Ectodermal cell (in vitro differentiated cells): ENCODE results near the gene AQP12B.

Experiments
- H3K27ac ChIP-seq: 2 replicates; pipeline ENCODE4 v1.7.0; 2013; ENCODE audit warnings: mild to moderate bottlenecking, low read depth, low read length; ENCODE audit not compliant: insufficient read depth, poor library complexity, severe bottlenecking
- H3K27me3 ChIP-seq: 2 replicates; pipeline ENCODE4 v1.7.0; 2013; ENCODE audit warnings: mild to moderate bottlenecking, low read length; ENCODE audit not compliant: insufficient read depth, control insufficient read depth, poor library complexity, severe bottlenecking
- H3K36me3 ChIP-seq: one replicate; pipeline ENCODE4 v1.7.0; 2013; ENCODE audit warnings: low read length; ENCODE audit not compliant: control insufficient read depth, insufficient read depth
- H3K4me1 ChIP-seq: one replicate; pipeline ENCODE4 v1.7.0; 2013; ENCODE audit warnings: low read length; ENCODE audit not compliant: control insufficient read depth, insufficient read depth
- H3K4me3 ChIP-seq: 2 replicates; pipeline ENCODE4 v1.7.0; 2013; ENCODE audit warnings: low read depth, low read length, control low read depth; ENCODE audit not compliant: insufficient read depth
- H3K9me3 ChIP-seq: 2 replicates; pipeline ENCODE4 v1.7.0; 2013; ENCODE audit warnings: mild to moderate bottlenecking, low read length, moderate library complexity; ENCODE audit not compliant: control insufficient read depth
- WGBS, 2 experiments: methylation state at CpG; one replicate each; pipeline ENCODE4 v1.1.7; 2013; ENCODE audit warnings: missing lambda C conversion rate in 2 of 2; 5-methylcytosine and 5-hydroxymethylcytosine counted together

AQP12B gene

DNA sequence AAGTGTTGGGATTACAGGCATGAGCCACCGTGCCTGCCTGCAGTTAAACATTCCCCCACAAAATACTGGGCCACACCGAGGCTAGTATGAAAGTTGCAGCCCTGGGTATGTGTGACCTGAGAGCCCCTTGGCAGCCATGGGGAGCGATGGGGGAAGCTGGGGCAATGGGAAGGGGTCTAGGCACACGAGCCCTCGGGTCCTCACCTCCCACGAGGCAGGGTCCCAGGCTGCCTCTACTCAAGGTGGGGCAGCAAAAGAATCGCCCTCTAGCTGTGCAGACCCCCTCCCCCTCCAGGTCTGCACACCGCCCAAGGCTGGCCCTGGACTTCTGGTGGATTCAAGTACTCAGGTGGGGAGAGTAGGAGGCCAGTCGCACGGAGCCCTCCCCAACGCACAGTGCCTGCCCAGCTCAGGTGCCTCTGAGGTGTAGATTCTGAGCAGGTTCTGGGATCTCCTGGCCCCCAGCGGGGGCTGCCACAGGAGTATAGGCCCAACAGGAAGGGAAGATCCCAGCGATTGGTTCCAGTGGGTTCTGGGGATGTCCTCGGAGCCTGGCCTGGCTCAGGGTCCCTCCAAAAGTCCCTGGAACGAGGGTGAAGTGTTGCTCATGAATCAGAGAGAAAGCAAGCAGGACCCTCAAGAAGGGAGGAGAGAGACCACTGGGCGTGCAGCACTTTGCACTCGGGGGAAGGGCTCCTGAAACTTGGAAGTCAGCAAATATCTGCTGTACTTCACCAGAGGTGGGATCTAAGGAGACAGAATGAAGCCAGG is 54.8 kb downstream of the AQP12B start:
- H3K9me3 ChIP-seq: no peaks in the 10 kb centered on the region
- no peak overlapping the region for H3K27ac ChIP-seq
- 92% methylated on average over 17 of the region's 17 CpGs for WGBS, 2 experiments

DNA sequence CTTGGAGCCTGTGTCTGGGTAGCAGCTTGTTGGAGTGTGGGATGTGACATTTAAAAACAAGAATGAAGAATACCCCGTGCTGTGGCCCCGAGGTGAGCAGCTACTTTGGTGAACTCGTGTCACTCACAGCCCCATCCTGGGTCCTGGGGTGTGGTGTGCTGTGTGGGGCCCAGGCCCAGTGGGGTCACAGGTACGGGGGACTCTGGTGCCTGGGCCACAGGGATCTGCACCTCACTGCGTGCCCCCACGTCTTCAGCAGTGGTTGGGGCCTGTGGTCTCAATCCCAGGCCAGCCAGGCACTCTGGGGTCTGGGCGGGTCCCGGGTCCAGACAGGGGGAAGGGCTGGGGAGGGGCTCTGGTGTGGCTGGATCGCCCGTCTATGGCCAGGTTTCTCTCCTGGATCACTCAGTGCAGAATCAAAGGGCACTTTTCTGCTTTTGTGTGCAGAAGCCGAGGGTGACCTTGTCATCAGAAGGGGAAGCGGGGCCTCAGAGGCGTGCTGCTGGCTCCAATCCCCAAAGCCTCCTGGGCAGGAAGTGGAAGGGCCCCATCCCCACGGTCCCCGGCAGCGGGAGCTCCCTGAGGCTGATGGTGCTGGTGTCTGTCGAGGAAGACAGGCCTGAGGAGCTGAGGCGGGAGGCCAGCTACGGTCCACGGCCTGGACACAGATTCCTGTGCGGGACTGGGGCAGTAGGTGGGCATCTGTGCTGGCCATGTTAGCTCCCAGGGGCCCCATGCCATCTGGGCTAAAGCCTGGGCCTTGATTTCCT is 56.0 kb downstream of the AQP12B start:
- no peaks in the 10 kb centered on the region for H3K36me3 ChIP-seq
- no peaks in the 10 kb centered on the region for H3K9me3 ChIP-seq
- 79 to 81% methylated on average over 21 of the region's 21 CpGs for WGBS, 2 experiments
- no peaks in the 10 kb centered on the region for H3K27me3 ChIP-seq
- H3K27ac ChIP-seq: no peak overlapping the region
- H3K4me1 ChIP-seq: peaks cover 6% of the 10 kb centered on the region
- H3K4me3 ChIP-seq: no peak overlapping the region

More for the DNA sequence above, 54.8 kb downstream of the AQP12B start:
- Histone ChIP-seq H3K27me3 (no peaks in the 10 kb centered on the region), H3K4me3 (no peak overlapping the region), H3K36me3 (no peaks in the 10 kb centered on the region), H3K4me1 (peaks cover 6% of the 10 kb centered on the region)
